GM18505 (cell line): ENCODE measurements around the gene CREG2.

Experiments
- ATAC-seq: cut with Tn5 transposase; IDR thresholded peaks from one replicate; pipeline ENCODE4 v1.9.1; 2021; ENCODE audit not compliant: unreplicated experiment
- POLR2A ChIP-seq: IDR thresholded peaks from 4 replicates; pipeline ENCODE4 v1.6.1; 2011; ENCODE audit warnings: borderline replicate concordance; ENCODE audit not compliant: insufficient read depth, insufficient read length; ENCODE audit errors: extremely low read depth

CREG2 gene

GRCh38 chr2:101379091-101379490, 8.2 kb downstream of the CREG2 start:
- no peak for TF ChIP-seq POLR2A

GRCh38 chr2:101375653-101376052, 11.7 kb downstream of the CREG2 start:
- no peak for TF ChIP-seq POLR2A

More at GRCh38 chr2:101379091-101379490, 8.2 kb downstream of the CREG2 start:
- ATAC-seq: no peak

GRCh38 chr2:101374821-101375561, 12.3 kb downstream of the CREG2 start:
- TF ChIP-seq POLR2A: no peak
- no peak for ATAC-seq

More at GRCh38 chr2:101375653-101376052, 11.7 kb downstream of the CREG2 start:
- no peak for ATAC-seq

- TF ChIP-seq POLR2A: no peak
- ATAC-seq: no peak
These were observed 14.5 kb downstream of the CREG2 start for GRCh38 chr2:101372792-101373191.

- no peak for ATAC-seq
These were observed 15.7 kb downstream of the CREG2 start for GRCh38 chr2:101371636-101372035.

GRCh38 chr2:101369100-101369499, 18.2 kb downstream of the CREG2 start:
- ATAC-seq: no peak
- no peak for TF ChIP-seq POLR2A

More at GRCh38 chr2:101371636-101372035, 15.7 kb downstream of the CREG2 start:
- no peak for TF ChIP-seq POLR2A

- TF ChIP-seq POLR2A: no peak
- ATAC-seq: no peak
These were observed 18.9 kb downstream of the CREG2 start for GRCh38 chr2:101368376-101368775.

- no peak for TF ChIP-seq POLR2A
- no peak for ATAC-seq
These were observed 19.8 kb downstream of the CREG2 start for GRCh38 chr2:101367508-101367907.

- ATAC-seq: no peak
- no peak for TF ChIP-seq POLR2A
These were observed 22.4 kb downstream of the CREG2 start for GRCh38 chr2:101364878-101365277.

GRCh38 chr2:101362777-101363176, 24.5 kb downstream of the CREG2 start:
- no peak for TF ChIP-seq POLR2A
- no peak for ATAC-seq

GRCh38 chr2:101362316-101362715, 25.0 kb downstream of the CREG2 start:
- ATAC-seq: no peak
- TF ChIP-seq POLR2A: no peak

- no peak for ATAC-seq
- TF ChIP-seq POLR2A: no peak
These were observed 25.8 kb downstream of the CREG2 start for GRCh38 chr2:101361522-101361921.

GRCh38 chr2:101361121-101361520, 26.2 kb downstream of the CREG2 start:
- no peak for TF ChIP-seq POLR2A
- ATAC-seq: no peak

- TF ChIP-seq POLR2A: no peak
- no peak for ATAC-seq
These were observed 27.1 kb downstream of the CREG2 start for GRCh38 chr2:101360232-101360631.
